SHP77 (cell line): ENCODE data around the gene ENGASE.
"Not testable (repeated sequence)": the region's sequence is repeated elsewhere in the genome, so short reads cannot be mapped to it uniquely, and the experiment has no call there.

Source experiments
- DNase-seq, 2 experiments: peaks; one replicate each; lab custom pipeline; 2025; lab: John Stamatoyannopoulos, UW

The ENGASE gene

GRCh38 chr17:79074649-79075445 is at the start of gene ENGASE:
ENGASE (plus strand) TSS chr17:79074824; CDS start chr17:79074945, 121 bp downstream.
- peak; percentile 94 to 97 for DNase-seq

- DNase-seq, result peak in 1 of 2 experiments; percentile 32
These were observed 49.5 kb upstream of the ENGASE start for GRCh38 chr17:79024901-79025737.

- DNase-seq, result peak; percentile 14 to 26
These were observed 48.0 kb upstream of the ENGASE start for GRCh38 chr17:79026376-79027273.

GRCh38 chr17:79027274-79027924 is 47.2 kb upstream of the ENGASE start:
- no peak for DNase-seq

GRCh38 chr17:79027925-79028491 is 46.6 kb upstream of the ENGASE start:
- DNase-seq, result no peak

GRCh38 chr17:79028496-79029326 is 45.9 kb upstream of the ENGASE start:
- DNase-seq, result no peak

GRCh38 chr17:79029327-79030009 is 45.2 kb upstream of the ENGASE start:
- DNase-seq, result no peak

- not testable (repeated sequence) for DNase-seq
These were observed 44.0 kb upstream of the ENGASE start for GRCh38 chr17:79030636-79031035.

GRCh38 chr17:79031996-79032875 is 42.4 kb upstream of the ENGASE start:
- no peak for DNase-seq

- DNase-seq, result no peak
These were observed 41.5 kb upstream of the ENGASE start for GRCh38 chr17:79033046-79033616.

GRCh38 chr17:79033741-79034501 is 40.7 kb upstream of the ENGASE start:
- peak; percentile 78 to 81 for DNase-seq

GRCh38 chr17:79034931-79035485 is 39.6 kb upstream of the ENGASE start:
- DNase-seq, result no peak

GRCh38 chr17:79035686-79036085 is 38.9 kb upstream of the ENGASE start:
- no peak for DNase-seq

GRCh38 chr17:79036181-79036580 is 38.4 kb upstream of the ENGASE start:
- no peak for DNase-seq

GRCh38 chr17:79036596-79036995 is 38.0 kb upstream of the ENGASE start:
- DNase-seq, result no peak

GRCh38 chr17:79038545-79039135 is 36.0 kb upstream of the ENGASE start:
- DNase-seq, result no peak

- no peak for DNase-seq
These were observed 35.5 kb upstream of the ENGASE start for GRCh38 chr17:79039171-79039570.
